ENCODE data around the gene INS.
A peak's percentile ranks its signal among the peaks of the same experiment; 100 is the strongest.

INS gene

GRCh38 chr11:2167141-2168045 is 6.4 kb upstream of the INS start:
- no peak for DNase-seq

- DNase-seq = peak in 2 of 56 donors; percentile 5 to 38
These were observed 5.3 kb upstream of the INS start for GRCh38 chr11:2166091-2166851.

GRCh38 chr11:2165571-2165970 is 4.6 kb upstream of the INS start:
- no peak for DNase-seq

- no peak for DNase-seq
These were observed 4.0 kb upstream of the INS start for GRCh38 chr11:2164861-2165555.

GRCh38 chr11:2164081-2164480 is 3.1 kb upstream of the INS start:
- no peak for DNase-seq

- no peak for DNase-seq
These were observed 2.5 kb upstream of the INS start for GRCh38 chr11:2163428-2163978.

- no peak for DNase-seq
These were observed 1.2 kb downstream of the INS start for GRCh38 chr11:2159536-2160413.

- DNase-seq = no peak
These were observed 2.0 kb downstream of the INS start for GRCh38 chr11:2158966-2159365.

GRCh38 chr11:2158296-2158737 is 2.7 kb downstream of the INS start:
- DNase-seq = no peak

GRCh38 chr11:2157294-2158040 is 3.5 kb downstream of the INS start:
- peak in 2 of 56 donors; percentile 12 to 20 for DNase-seq

- DNase-seq = peak in 37 of 56 donors; percentile 7 to 70 (median 32)
These were observed 4.4 kb downstream of the INS start for GRCh38 chr11:2156416-2157182.

- peak in 1 of 56 donors; percentile 16 for DNase-seq
These were observed 5.5 kb downstream of the INS start for GRCh38 chr11:2155511-2155910.

GRCh38 chr11:2154889-2155288 is 6.1 kb downstream of the INS start:
- DNase-seq = no peak

- DNase-seq = no peak
These were observed 6.8 kb downstream of the INS start for GRCh38 chr11:2154195-2154585.

- no peak for DNase-seq
These were observed 7.3 kb downstream of the INS start for GRCh38 chr11:2153581-2154194.

- peak in 45 of 56 donors; percentile 11 to 85 (median 47) for DNase-seq
These were observed 9.3 kb downstream of the INS start for GRCh38 chr11:2151500-2152257.
